HG02981 (cell line): ENCODE measurements around the gene BTBD1.

Experiments
- ATAC-seq: cut with Tn5 transposase; IDR thresholded peaks from one replicate; pipeline ENCODE4 v1.9.1; 2021; ENCODE audit warnings: mild to moderate bottlenecking, moderate library complexity; ENCODE audit not compliant: unreplicated experiment

BTBD1 gene

DNA sequence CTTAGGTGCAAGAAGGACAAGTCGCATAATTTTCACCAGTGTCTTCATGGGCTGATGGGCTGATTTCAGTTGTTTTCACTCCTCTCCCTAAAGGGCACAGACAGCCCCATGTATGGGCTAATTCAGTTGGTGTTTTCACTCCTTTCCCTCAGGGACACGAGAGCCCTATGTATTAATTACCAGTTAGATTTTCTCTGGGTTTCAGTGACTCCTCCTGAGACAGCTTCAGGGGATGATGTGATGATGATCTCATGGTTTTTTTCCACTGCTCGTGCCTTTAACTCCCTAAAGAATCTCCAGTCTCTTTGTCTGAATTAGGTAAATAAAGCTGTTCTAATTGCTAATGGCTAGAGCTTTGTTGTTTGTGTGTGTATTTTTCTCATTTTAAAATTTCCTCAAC lies 71.1 kb downstream of the BTBD1 start:
- no peak for ATAC-seq

DNA sequence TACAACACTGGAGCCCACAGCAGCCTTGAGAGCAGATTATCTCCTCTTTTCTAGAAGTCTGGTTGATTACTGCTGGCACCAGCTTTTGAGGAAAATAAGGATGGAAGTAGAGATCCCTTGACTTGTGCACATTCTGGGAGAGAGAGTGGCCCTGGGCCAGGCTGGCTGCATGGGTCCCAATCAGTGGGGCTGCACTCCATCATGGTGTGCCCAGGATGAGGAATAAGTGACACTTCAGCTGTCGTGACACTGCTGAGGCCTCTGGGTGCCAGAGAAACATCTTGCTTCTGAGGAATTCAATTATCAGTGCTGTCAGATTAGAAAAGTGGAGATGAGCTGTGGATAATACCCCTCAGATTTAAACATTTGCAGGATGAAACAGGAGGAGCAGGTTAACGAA lies 72.0 kb downstream of the BTBD1 start:
- no peak for ATAC-seq

DNA sequence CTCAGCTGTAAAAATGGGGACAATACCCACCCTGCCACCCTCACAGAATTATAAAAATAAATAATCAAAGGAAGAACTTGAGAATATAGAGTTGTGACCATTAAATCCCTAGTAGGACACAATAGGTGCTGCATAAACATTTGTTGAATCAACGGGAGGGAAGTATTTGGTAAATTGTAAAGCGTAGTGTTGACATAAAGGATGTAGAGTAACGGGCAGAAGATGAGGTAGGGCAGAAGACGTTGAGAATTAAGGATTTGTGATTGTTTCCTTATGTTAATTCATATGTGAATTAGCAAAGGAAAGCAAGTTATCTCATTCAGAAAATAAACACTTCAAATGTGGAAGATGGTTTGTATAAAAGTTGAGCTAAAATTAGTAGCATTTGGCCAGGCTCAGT lies 73.9 kb downstream of the BTBD1 start:
- ATAC-seq: no peak

DNA sequence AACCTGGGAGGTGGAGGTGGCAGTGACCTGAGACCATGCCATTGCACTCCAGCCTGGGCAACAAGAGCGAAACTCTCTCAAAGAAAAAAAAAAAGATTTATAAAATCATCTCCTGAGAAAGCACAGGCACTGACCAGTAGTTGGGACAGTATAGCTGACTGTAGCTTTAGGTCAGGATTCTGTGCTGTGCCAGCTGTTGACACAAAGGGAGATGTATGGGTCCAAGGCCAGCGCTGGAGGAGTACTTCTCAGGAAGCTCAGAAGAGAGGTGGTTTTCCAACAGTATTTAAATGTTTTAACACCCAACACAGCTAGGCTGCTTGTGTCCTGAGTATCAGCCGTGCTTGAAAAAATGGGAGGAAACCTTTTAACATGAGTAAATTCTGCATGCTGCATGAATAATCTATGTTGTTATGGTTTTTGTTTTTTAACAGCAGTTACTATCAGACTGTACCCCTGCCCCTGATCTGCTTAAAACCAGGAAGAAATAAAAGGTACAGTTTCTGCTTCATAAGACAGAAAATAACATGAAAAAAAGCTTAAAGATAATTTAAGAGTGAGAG lies 74.5 kb downstream of the BTBD1 start:
- no peak for ATAC-seq

DNA sequence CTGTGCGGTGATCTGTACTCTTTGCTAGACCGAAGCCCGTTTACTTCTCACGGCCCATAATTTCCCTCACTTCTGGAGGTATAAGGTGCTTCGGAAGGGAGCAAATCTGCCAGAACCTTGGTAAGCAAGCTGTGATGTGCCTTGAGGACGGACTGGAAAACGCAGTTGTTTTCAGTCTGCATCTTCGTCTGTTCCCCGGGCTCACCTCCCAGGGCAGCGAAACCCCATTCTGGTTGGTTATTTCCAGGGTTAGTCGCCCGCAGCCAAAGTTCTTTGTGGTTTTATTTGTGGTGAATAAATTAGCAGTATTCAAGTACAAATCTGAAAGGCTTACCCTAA lies 80.6 kb downstream of the BTBD1 start:
- ATAC-seq: peak; percentile 33

DNA sequence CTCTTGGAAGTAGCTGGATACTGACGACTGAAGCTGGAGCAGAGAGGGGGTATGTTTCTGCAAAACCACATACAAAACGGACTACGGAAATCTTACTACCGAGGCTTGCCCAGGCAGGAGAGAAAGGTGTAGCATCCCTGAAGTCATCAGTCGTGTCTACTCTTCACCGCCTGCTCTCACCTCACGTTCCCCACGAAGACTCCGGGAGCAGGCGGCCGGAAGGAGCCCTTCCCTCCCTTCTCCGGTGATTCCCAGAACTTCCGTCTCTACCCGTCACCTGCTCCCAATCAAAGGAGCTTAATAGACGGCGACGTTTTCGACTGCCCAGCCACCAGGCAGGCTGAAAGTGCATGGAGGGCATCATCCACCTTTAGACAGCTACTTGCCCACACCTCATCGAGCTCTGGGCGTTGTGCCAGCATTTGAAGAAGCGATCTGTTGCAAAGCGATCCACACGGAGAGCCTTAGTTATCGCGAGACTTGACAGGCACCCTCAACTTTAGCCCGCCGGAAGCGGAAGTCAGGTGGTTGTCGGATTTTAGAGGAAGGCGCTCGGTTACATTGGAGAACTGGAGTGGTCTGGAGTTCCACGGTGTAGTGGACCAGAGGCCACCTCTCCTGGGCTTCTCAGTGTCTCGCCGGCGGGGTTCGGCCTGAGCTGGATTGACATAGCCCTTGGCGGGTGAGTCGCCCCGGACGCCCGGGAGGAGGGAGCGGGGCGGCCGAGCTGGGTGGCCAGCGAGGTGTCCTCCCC lies 81.2 kb downstream of the BTBD1 start, which contains the start of gene RAMAC:
TSS of gene RAMAC (plus strand) at position 523 of the 754 bp plus-strand sequence. CDS start 2,809 bp downstream, outside the sequence.
- peak; percentile 94 for ATAC-seq

DNA sequence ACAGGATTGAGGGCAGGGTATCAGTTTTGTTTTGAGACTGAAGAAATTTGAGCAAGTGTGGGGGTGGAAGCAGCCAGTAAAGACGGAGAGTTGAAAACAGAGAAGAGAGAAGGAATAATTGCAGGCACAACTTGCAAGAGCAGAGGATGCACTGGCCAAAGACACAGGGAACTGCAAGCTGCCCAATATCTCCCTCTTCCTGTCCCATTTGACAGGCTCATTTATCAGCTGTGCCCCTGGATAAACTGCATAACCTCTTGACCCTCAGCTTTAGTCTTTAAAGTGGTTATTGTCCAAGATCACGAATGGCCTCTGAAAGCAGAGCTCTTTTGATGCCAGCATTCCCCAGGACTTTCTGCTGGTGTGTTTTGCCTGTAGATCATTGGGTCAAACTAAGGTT lies 86.1 kb downstream of the BTBD1 start:
- no peak for ATAC-seq

DNA sequence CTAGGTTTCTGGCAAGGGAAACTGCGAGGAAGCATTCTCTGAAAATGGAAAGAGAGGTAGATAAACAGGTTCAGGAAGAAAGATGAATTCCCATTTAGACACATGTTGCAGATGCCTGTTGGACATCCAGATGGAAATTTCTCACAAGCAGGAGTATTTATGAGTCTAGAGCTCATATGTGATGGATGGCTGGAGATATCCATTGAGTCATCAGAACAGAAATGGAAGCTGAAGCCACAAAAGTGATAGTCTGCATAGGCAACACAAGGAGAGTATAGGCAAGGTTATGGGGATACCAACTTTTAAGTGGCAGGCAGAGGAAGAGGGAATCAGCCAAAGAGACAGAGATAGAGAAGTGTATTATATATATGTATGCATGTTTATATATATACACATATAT lies 87.3 kb downstream of the BTBD1 start:
- no peak for ATAC-seq

DNA sequence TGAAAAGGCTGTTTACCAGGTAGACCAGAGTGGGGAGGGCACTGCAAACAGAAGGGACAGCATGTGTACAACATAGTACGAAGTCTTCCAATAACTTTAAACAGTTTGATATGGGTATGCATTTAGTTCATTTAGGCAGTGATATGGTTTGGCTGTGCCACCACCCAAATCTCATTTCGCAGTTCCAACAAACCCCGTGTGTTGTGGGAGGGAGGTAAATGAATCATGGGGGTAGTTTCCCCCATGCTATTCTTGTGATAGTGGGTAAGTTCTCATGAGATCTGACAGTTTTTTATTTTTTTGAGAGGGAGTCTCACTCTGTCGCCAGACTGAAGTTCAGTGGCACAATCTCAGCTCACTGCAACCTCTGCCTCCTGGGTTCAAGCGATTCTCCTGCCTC lies 88.6 kb downstream of the BTBD1 start:
- no peak for ATAC-seq

DNA sequence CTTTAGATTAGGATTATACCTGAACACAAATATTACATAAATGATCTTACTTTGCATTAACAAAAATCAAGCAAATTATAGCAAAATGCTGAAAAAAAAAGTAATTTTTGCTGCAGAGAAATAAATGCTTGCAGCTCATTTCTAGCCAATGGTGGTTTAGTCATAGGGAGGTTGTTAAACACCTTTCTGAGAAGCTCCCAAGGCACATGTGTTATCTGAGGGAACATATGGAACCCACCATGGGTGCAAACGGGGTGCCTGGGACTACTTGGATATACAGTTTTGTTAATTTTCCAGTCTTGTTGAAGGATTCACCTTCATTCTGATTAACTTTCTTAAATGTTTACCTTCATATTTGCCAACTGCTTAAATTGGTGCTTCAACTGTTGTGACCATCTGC lies 90.0 kb downstream of the BTBD1 start:
- ATAC-seq: no peak

DNA sequence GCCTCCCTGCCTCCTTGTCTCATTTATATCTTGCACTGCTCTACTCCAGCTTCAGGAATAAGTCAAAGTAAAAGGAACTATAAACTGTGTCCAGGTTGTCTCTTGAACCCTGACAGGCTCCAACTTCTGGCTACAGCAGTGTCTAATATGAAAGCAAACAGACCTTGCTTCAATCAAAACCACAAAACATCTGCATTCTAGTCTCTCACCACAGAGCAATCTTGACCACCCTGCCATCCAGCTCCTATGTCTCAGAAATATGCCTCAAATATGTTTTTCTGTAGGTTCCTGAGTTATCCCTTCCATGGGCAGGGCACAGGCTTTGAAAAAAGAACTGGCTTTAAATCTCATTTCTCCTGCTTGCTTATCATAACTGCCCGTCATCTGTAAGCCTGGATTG lies 94.1 kb downstream of the BTBD1 start:
- ATAC-seq: no peak

DNA sequence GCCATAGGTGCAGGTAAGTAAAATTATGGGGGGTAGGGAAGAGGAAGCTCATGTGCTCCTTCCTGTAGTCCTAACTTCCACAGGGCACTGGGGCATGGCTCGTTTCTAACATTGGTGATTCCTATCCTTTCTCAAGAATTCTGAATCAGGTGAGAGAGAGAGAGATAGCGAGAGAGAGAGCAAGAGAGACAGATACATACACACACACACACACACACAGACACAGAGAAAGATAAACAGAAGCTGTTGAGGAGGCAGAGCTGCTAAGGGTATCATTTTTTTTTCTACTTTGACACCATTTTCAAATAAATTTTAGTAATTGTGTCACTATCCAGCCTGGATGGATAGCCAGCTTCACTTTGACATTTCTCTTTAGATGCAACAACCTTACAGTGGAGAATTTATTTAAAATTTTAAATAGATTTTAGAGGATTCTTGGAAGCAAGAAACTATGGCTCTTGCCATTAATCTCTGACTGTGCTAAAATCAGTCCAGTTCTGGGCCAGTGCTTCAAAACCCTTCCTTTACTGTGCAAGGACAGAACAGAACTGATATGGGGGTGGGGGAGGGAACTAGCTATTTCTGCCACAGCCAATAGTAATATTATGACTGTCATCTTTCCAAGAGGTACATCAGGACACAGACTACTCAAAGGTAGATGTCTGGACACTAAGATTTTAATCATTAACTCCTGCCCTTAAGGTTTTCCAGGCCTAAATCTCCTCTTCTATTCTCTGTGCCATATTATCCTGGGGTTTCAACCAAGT lies 95.7 kb downstream of the BTBD1 start:
- ATAC-seq: no peak

DNA sequence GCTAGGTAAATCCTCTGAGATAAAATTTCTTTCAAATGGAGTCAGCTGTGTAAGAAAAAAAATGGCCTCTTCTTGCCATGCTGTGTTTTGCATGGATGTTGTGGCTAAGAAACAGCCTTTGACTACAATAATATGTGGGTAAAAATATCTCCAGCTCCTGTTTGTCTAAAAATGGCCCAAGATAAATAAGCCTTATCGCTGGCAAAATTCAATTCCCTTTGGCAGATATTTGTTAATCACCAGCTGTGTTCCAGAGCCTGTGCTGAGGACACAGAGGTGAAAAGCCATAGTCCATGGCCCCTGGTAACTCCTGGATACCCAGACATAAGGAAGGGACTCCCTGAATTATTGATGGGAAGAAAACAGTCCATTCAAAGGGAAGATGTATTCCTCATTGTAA lies 96.4 kb downstream of the BTBD1 start:
- ATAC-seq: no peak

DNA sequence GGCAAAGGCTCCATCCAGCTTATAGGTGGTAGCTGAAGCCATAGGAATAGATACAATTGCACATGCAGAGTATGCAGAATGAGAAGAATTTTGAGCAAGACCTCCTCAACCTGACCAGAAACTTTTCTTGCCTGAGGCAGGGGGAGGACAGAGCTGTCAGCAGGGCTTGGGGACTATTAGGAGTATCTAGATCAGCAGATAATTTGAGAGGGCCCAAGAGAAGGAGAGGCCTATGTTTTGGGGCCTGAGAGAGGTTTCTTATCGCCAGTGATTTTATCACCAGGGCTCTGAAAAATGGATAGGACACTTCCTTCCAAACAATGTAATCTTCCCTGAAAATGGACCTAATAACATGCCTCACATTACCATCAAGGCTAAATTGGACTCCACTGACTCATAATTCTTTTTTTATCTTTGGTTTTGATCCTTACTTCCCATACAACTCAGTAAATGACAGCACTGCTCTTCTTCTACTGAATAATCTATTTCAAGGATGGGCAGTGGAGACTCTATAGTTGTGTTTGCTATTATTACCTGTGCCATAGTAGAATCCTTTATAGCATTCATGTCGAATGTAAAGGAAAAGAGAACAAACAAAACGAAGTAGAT lies 96.9 kb downstream of the BTBD1 start:
- ATAC-seq: no peak

DNA sequence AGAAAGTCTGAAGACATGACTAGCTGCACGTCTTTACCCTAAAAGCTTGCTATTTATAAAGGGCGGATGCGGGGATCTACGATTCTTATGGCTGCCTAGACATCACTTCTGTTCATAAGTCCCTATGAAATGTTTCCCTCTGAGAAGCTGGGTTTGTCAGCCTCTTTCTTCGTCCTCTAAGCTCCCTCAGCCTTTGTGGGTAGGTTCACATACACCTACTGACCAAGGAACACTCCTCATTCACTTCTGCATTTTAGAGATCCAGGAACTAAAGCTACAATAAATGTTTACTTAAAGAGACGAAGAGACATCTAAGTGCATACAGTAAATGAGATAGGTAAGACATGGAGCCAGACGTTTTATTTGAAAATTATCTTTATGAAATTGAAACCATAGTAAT lies 97.7 kb downstream of the BTBD1 start:
- no peak for ATAC-seq

DNA sequence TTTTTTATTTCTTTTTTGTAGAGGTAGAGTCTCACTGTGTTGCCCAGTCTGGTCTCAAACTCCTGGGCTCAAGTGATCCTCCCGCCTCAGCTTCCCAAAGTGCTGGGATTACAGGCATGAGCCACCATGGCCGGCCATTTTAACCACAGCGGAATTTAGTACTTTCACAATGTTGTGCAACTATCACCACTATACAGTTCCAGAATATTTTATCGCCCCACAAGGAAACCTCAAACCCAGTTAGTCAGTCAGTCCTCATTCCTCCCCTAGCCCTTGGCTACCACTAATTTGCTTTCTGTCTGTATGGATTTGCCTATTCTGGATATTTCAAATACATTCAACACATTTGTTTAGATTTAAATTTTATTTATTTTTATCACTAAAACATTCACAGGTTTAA lies 99.0 kb downstream of the BTBD1 start:
- ATAC-seq: no peak

DNA sequence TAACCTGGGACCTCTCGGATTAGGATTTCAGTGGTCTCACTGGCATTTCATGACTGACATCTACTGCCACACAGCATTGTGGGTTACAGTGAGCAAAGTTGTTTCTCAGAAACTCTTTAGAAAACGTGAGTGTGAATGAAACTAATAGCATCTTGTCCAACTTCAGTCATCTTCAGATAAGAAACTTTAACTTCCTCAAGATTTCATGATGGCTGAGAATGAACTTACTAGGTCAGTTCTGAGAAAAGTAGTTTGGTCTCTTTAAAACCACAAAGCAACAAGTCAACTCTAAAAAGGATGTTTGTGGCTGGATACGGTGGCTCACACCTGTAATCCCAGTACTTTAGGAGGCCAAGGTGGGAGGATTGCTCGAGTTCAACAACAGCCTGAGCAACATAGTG lies 100.4 kb downstream of the BTBD1 start:
- ATAC-seq: peak; percentile 86
